ENCODE results near the gene RBBP8NL. TPM values are rescaled to one million over a fixed set of nuclear protein-coding genes. Genes with fewer than 3 reads are reported as not detected.

The RBBP8NL gene
- total RNA-seq, 1 donor from 2014 or later: not detected

- Mint-ChIP-seq H3K9me3 (ENCODE audit: unreplicated experiment) (no peaks in the 10 kb centered on the region), H3K4me3 (ENCODE audit: unreplicated experiment) (no peak overlapping the region), H3K27me3 (ENCODE audit: unreplicated experiment) (no peaks in the 10 kb centered on the region), H3K27ac (ENCODE audit: unreplicated experiment) (no peak overlapping the region), H3K36me3 (ENCODE audit: unreplicated experiment) (peaks cover 1% of the 10 kb centered on the region), H3K4me1 (ENCODE audit: unreplicated experiment) (no peaks in the 10 kb centered on the region)
- no peak for DNase-seq (ENCODE audit: extremely low spot score, unreplicated experiment)
- TF ChIP-seq, protein P1, sequence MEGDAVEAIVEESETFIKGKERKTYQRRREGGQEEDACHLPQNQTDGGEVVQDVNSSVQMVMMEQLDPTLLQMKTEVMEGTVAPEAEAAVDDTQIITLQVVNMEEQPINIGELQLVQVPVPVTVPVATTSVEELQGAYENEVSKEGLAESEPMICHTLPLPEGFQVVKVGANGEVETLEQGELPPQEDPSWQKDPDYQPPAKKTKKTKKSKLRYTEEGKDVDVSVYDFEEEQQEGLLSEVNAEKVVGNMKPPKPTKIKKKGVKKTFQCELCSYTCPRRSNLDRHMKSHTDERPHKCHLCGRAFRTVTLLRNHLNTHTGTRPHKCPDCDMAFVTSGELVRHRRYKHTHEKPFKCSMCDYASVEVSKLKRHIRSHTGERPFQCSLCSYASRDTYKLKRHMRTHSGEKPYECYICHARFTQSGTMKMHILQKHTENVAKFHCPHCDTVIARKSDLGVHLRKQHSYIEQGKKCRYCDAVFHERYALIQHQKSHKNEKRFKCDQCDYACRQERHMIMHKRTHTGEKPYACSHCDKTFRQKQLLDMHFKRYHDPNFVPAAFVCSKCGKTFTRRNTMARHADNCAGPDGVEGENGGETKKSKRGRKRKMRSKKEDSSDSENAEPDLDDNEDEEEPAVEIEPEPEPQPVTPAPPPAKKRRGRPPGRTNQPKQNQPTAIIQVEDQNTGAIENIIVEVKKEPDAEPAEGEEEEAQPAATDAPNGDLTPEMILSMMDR (IDR thresholded peaks at IDR 0.05): no peak
Observed at GRCh38 chr20:62396367-62397239, 30.7 kb downstream of the RBBP8NL start.

- Mint-ChIP-seq H3K9me3 (ENCODE audit: unreplicated experiment) (no peaks in the 10 kb centered on the region), H3K36me3 (ENCODE audit: unreplicated experiment) (peaks cover 1% of the 10 kb centered on the region), H3K4me1 (ENCODE audit: unreplicated experiment) (no peaks in the 10 kb centered on the region), H3K4me3 (ENCODE audit: unreplicated experiment) (no peak overlapping the region), H3K27me3 (ENCODE audit: unreplicated experiment) (no peaks in the 10 kb centered on the region), H3K27ac (ENCODE audit: unreplicated experiment) (no peak overlapping the region)
- DNase-seq (ENCODE audit: extremely low spot score, unreplicated experiment): no peak
- TF ChIP-seq, protein P1 (IDR thresholded peaks at IDR 0.05): no peak
Observed at GRCh38 chr20:62395311-62396242, 31.8 kb downstream of the RBBP8NL start.

- Mint-ChIP-seq H3K27ac (ENCODE audit: unreplicated experiment) (no peak overlapping the region), H3K4me1 (ENCODE audit: unreplicated experiment) (no peaks in the 10 kb centered on the region), H3K4me3 (ENCODE audit: unreplicated experiment) (no peak overlapping the region), H3K36me3 (ENCODE audit: unreplicated experiment) (peaks cover 1% of the 10 kb centered on the region), H3K27me3 (ENCODE audit: unreplicated experiment) (no peaks in the 10 kb centered on the region), H3K9me3 (ENCODE audit: unreplicated experiment) (no peaks in the 10 kb centered on the region)
- no peak for DNase-seq (ENCODE audit: extremely low spot score, unreplicated experiment)
- TF ChIP-seq, protein P1 (IDR thresholded peaks at IDR 0.05): no peak
Observed at GRCh38 chr20:62394248-62395245, 32.8 kb downstream of the RBBP8NL start.

DNA sequence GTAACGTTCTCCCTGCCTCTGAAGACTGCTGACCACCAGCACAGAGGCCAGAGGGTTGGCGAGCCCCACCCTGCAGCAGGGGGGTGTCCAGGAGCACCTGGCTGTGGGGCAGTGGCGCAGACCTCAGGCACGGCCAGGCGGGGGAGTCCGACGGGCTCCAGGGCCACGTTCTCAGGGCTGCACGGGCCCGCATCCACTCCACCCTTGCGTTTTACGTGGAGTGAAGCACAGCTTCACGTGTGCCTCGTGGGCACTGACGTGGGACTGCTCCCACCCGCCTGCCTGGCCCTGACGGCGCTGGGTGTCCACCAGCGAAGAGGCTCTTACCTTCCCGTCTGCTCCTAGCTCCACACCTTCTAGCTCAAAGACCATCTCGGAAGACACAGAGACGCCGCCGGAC, 33.5 kb downstream of the RBBP8NL start:
- Mint-ChIP-seq H3K9me3 (ENCODE audit: unreplicated experiment) (no peaks in the 10 kb centered on the region), H3K4me1 (ENCODE audit: unreplicated experiment) (no peaks in the 10 kb centered on the region), H3K27me3 (ENCODE audit: unreplicated experiment) (no peaks in the 10 kb centered on the region), H3K27ac (ENCODE audit: unreplicated experiment) (no peak overlapping the region), H3K4me3 (ENCODE audit: unreplicated experiment) (no peak overlapping the region), H3K36me3 (ENCODE audit: unreplicated experiment) (peaks cover 3% of the 10 kb centered on the region)
- TF ChIP-seq, protein P1 (IDR thresholded peaks at IDR 0.05): no peak
- no peak for DNase-seq (ENCODE audit: extremely low spot score, unreplicated experiment)
